Thyroid gland (tissue), 4 donors: ENCODE data around the gene STAC.

ENCODE experiments used
- CTCF ChIP-seq, 6 experiments: fragments of 200-600 bp in 3 of 6; fragments of 450-650 bp in 3 of 6; sonication (generic) in 3 of 6; IDR thresholded peaks; one replicate each; pipeline ENCODE4 v1.5.1; 2016 to 2019; ENCODE audit warnings: antibody characterized with exemption in 6 of 6, mild to moderate bottlenecking in 2 of 6, inconsistent platforms in 1 of 6, moderate library complexity in 1 of 6
- POLR2A ChIP-seq, 2 donors: fragments of 450-650 bp; IDR thresholded peaks; one replicate each; pipeline ENCODE4 v1.6.1; 2017; ENCODE audit warnings: antibody characterized with exemption in 2 of 2, mild to moderate bottlenecking in 2 of 2, moderate library complexity in 1 of 2

GRCh38 chr3:36443028-36443686 is 62.9 kb downstream of the STAC start:
- TF ChIP-seq CTCF (IDR thresholded peaks at IDR 0.05) = no peak
- TF ChIP-seq POLR2A (IDR thresholded peaks at IDR 0.05) = no peak
